Activated CD8-positive, alpha-beta T cell treated with anti-CD3 and anti-CD28 coated beads, Interleukin-2, amount 10 ng/mL, durations not matched to agents 7 days and 5 days (primary cell): ENCODE data around the gene SLC1A7. TPM values are rescaled to one million over a fixed set of nuclear protein-coding genes. Genes with fewer than 3 reads are reported as not detected.

Source experiments
- ATAC-seq: fragments of 150-1000 bp; cut with Tn5 transposase; one replicate; pipeline ENCODE4 v1.10.0; 2021; ENCODE audit warnings: moderate library complexity
- CTCF ChIA-PET: fragments of 350-600 bp; sonication (Branson Sonifier 250); formaldehyde crosslinking; loops from one replicate; lab custom pipeline; 2021; ENCODE audit warnings: antibody characterized with exemption; lab: Charles Lee
- POLR2A ChIA-PET: fragments of 350-600 bp; sonication (Branson Sonifier 250); formaldehyde crosslinking; loops from one replicate; lab custom pipeline; 2021; ENCODE audit warnings: antibody characterized with exemption; lab: Charles Lee
- DNase-seq: peaks from one replicate; pipeline ENCODE4 v3.0.0-alpha.2; 2020
- H3K27ac Mint-ChIP-seq: one replicate; pipeline ENCODE4 v1.8.0; 2021; ENCODE audit warnings: mild to moderate bottlenecking, mixed read lengths
- H3K27me3 Mint-ChIP-seq: one replicate; pipeline ENCODE4 v1.8.0; 2021; ENCODE audit warnings: low read depth, mixed read lengths
- H3K36me3 Mint-ChIP-seq: one replicate; pipeline ENCODE4 v1.8.0; 2021; ENCODE audit warnings: low read depth, mixed read lengths
- H3K4me1 Mint-ChIP-seq: one replicate; pipeline ENCODE4 v1.8.0; 2021; ENCODE audit warnings: low read depth, mixed read lengths
- H3K4me3 Mint-ChIP-seq: one replicate; pipeline ENCODE4 v1.8.0; 2021; ENCODE audit warnings: mild to moderate bottlenecking, mixed read lengths
- H3K9me3 Mint-ChIP-seq: one replicate; pipeline ENCODE4 v1.8.0; 2022; ENCODE audit warnings: mixed read lengths; ENCODE audit not compliant: insufficient read depth
- total RNA-seq, 2 experiments: library from RNA; stranded (reverse); gene quantifications; one replicate each; pipeline ENCODE4 v1.2.3, GENCODE V29; 2021

The SLC1A7 gene
- total RNA-seq, 2 experiments from 2014 or later = not detected

DNA sequence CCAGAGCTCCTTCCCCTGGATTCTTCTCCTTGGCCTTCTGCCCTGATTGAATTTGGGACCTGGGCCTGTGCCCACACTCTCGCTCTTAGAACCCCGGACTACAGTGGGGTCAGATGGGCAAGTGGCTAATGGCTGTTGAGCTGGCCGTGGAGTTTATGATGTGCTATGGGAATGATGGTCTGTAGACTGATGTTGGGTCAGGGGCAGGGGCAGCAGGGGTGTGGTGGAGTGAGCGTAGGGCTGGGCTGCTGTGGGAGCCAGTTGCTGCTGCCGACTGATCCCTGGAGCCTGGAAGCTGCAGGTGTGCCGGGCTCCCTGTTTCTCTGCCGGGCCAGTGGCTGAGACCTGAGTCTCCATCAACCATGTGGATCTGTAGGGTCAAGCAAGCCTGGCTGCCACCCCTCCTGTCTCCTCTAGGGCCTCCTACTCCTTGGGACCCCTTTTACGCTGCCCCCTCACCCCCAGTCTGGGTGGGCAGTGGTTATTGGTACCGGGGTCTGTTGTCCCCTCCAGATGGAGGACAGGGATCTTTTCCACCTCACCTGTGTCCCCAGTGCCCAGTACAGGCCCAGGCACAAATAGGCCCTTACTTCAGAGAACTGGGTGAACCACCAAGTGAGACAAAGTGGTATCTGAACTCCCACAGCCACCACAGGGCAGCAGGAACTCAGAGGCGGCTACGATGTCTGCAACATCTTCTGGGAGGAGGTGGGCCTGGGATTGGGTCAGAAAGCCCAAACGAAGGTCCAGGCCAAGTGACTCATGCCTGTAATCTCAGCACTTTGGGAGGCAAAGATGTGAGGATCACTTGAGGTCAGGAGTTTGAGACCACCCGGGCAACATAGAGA lies 75.3 kb downstream of the SLC1A7 start:
- Mint-ChIP-seq H3K4me1 (peaks cover 2% of the 10 kb centered on the region), H3K4me3 (no peak overlapping the region), H3K36me3 (no peaks in the 10 kb centered on the region), H3K9me3 (no peaks in the 10 kb centered on the region), H3K27me3 (peaks cover 20% of the 10 kb centered on the region), H3K27ac (no peak overlapping the region)
- ATAC-seq = no peak
- POLR2A ChIA-PET = no interaction called here
- no peak for DNase-seq
- CTCF ChIA-PET = interaction anchor here (1.4 kb wide), 1 partner anchor 116 kb away, joined by 4 read pairs; no protein-coding TSS in a partner anchor

DNA sequence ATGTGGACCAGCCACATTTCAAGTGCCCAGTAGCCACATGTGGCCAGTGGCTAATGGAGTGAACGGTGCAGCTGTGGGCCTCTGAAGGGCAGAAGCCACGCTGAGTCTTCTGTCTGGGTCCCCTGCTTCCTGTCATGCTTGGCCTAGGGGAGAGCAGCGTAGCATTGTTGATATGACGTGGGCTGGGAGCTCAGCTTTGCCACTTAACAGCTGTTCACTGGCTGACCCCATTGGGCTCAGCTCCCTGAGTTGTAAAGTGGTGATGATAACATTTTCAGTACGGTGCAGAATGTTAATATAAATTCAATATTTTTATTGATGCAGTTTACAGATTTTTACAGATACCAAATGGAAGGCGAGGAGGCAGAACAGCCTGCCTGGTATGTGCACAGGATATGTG lies 76.0 kb downstream of the SLC1A7 start:
- no peak overlapping the region for H3K27ac Mint-ChIP-seq
- H3K36me3 Mint-ChIP-seq = no peaks in the 10 kb centered on the region
- ATAC-seq = no peak
- CTCF ChIA-PET = no interaction called here
- POLR2A ChIA-PET = no interaction called here
- peaks cover 2% of the 10 kb centered on the region for H3K4me1 Mint-ChIP-seq
- no peak overlapping the region for H3K4me3 Mint-ChIP-seq
- H3K9me3 Mint-ChIP-seq = no peaks in the 10 kb centered on the region
- H3K27me3 Mint-ChIP-seq = peaks cover 22% of the 10 kb centered on the region
- DNase-seq = no peak

- Mint-ChIP-seq H3K9me3 (no peaks in the 10 kb centered on the region), H3K4me3 (no peak overlapping the region), H3K27me3 (peaks cover 33% of the 10 kb centered on the region), H3K27ac (no peak overlapping the region), H3K4me1 (peaks cover 2% of the 10 kb centered on the region), H3K36me3 (no peaks in the 10 kb centered on the region)
- DNase-seq (no peak), ATAC-seq (no peak)
- ChIA-PET POLR2A (no interaction called here), CTCF (no interaction called here)
Observed at GRCh38 chr1:53065391-53065790, 77.0 kb downstream of the SLC1A7 start.

- Mint-ChIP-seq H3K27me3 (peaks cover 47% of the 10 kb centered on the region), H3K9me3 (no peaks in the 10 kb centered on the region), H3K4me3 (no peak overlapping the region), H3K4me1 (peaks cover 2% of the 10 kb centered on the region), H3K27ac (no peak overlapping the region), H3K36me3 (no peaks in the 10 kb centered on the region)
- ChIA-PET CTCF (no interaction called here), POLR2A (no interaction called here)
- ATAC-seq (no peak), DNase-seq (no peak)
Observed at GRCh38 chr1:53063744-53064515, 78.5 kb downstream of the SLC1A7 start.

- no peak overlapping the region for H3K4me3 Mint-ChIP-seq
- ATAC-seq = no peak
Observed at GRCh38 chr1:53062708-53063591, 79.5 kb downstream of the SLC1A7 start.

GRCh38 chr1:53061859-53062707 lies 80.4 kb downstream of the SLC1A7 start, which contains the start of gene PODN:
Gene PODN (plus strand): TSS chr1:53062213. CDS start chr1:53069856, 7,643 bp downstream.
- H3K9me3 Mint-ChIP-seq = no peaks in the 10 kb centered on the region
- H3K27me3 Mint-ChIP-seq = peaks cover 56% of the 10 kb centered on the region
- DNase-seq (no peak), ATAC-seq (peak; percentile 62)
- POLR2A ChIA-PET = interaction anchor here (1.0 kb wide), 1 partner anchor 9 kb away, joined by 3 read pairs; no protein-coding TSS in a partner anchor
- no peak within 1 kb of the TSS for H3K4me3 Mint-ChIP-seq
- CTCF ChIA-PET = no interaction called here
- no peaks in the 10 kb centered on the region for H3K36me3 Mint-ChIP-seq
- H3K4me1 Mint-ChIP-seq = peaks cover 2% of the 10 kb centered on the region
- no peak within 1 kb of the TSS for H3K27ac Mint-ChIP-seq

More at GRCh38 chr1:53062708-53063591, 79.5 kb downstream of the SLC1A7 start:
- DNase-seq = no peak
- no peaks in the 10 kb centered on the region for H3K36me3 Mint-ChIP-seq
- no peak overlapping the region for H3K27ac Mint-ChIP-seq
- ChIA-PET POLR2A (no interaction called here), CTCF (no interaction called here)
- peaks cover 53% of the 10 kb centered on the region for H3K27me3 Mint-ChIP-seq
- H3K9me3 Mint-ChIP-seq = no peaks in the 10 kb centered on the region
- peaks cover 2% of the 10 kb centered on the region for H3K4me1 Mint-ChIP-seq

GRCh38 chr1:53061123-53061858 lies 81.1 kb downstream of the SLC1A7 start:
- ATAC-seq (no peak), DNase-seq (no peak)
- no peaks in the 10 kb centered on the region for H3K36me3 Mint-ChIP-seq
- no peak overlapping the region for H3K4me3 Mint-ChIP-seq
- peaks cover 2% of the 10 kb centered on the region for H3K4me1 Mint-ChIP-seq
- H3K27me3 Mint-ChIP-seq = peaks cover 56% of the 10 kb centered on the region
- no peaks in the 10 kb centered on the region for H3K9me3 Mint-ChIP-seq
- ChIA-PET CTCF (no interaction called here), POLR2A (interaction anchor here (1.0 kb wide), 1 partner anchor 10 kb away, joined by 3 read pairs; no protein-coding TSS in a partner anchor)
- H3K27ac Mint-ChIP-seq = no peak overlapping the region

- DNase-seq (no peak), ATAC-seq (no peak)
- ChIA-PET POLR2A (no interaction called here), CTCF (interaction anchor here (0.7 to 1.2 kb wide), 2 partner anchors 13 to 18 kb away, joined by 3 to 4 read pairs; no protein-coding TSS in a partner anchor)
- Mint-ChIP-seq H3K4me3 (no peak overlapping the region), H3K36me3 (no peaks in the 10 kb centered on the region), H3K4me1 (peaks cover 2% of the 10 kb centered on the region), H3K9me3 (no peaks in the 10 kb centered on the region), H3K27ac (no peak overlapping the region), H3K27me3 (peaks cover 56% of the 10 kb centered on the region)
Observed at GRCh38 chr1:53060579-53060978, 81.9 kb downstream of the SLC1A7 start.

GRCh38 chr1:53057127-53057526 lies 85.3 kb downstream of the SLC1A7 start:
- ATAC-seq = no peak
- no peak for DNase-seq
- no peaks in the 10 kb centered on the region for H3K9me3 Mint-ChIP-seq
- POLR2A ChIA-PET = interaction anchor here (0.6 to 0.7 kb wide), 3 partner anchors 9 to 1770 kb away, joined by 3 to 4 read pairs (median 3); no protein-coding TSS in a partner anchor
- H3K4me3 Mint-ChIP-seq = no peak overlapping the region
- peaks cover 15% of the 10 kb centered on the region for H3K36me3 Mint-ChIP-seq
- H3K27ac Mint-ChIP-seq = no peak overlapping the region
- H3K4me1 Mint-ChIP-seq = no peaks in the 10 kb centered on the region
- H3K27me3 Mint-ChIP-seq = peaks cover 36% of the 10 kb centered on the region
- CTCF ChIA-PET = interaction anchor here (1.1 kb wide), 1 partner anchor 114 kb away, joined by 3 read pairs; no protein-coding TSS in a partner anchor

DNA sequence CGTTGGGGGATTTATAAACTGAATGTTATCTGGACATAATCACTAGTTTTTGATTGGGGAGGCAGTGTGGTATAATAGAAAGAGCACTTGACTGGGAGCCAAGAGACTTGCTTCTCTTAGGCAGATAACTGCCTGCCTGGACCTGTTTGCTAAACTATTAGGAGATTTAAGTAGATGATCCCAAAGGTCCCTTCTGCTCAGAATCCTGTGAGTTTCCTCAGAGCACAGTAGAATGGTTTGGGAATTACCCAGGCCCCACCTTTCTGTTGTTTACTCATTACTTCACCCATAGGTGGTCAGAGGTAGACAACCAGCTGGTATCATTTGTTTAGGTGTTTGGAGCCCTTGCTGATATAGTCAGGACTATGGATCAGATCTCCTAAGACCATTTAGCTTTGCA lies 90.8 kb downstream of the SLC1A7 start:
- DNase-seq (no peak), ATAC-seq (no peak)
- Mint-ChIP-seq H3K9me3 (no peaks in the 10 kb centered on the region), H3K4me1 (peaks cover 4% of the 10 kb centered on the region), H3K27ac (no peak overlapping the region), H3K27me3 (no peaks in the 10 kb centered on the region), H3K36me3 (peaks cover 32% of the 10 kb centered on the region), H3K4me3 (no peak overlapping the region)
- CTCF ChIA-PET = interaction anchor here (0.9 kb wide), 1 partner anchor 129 kb away, joined by 3 read pairs; no protein-coding TSS in a partner anchor
- POLR2A ChIA-PET = no interaction called here
